Right cardiac atrium (tissue), 5 donors: ENCODE data around the gene BTNL2. TPM values are rescaled to one million over a fixed set of nuclear protein-coding genes. Genes with fewer than 3 reads are reported as not detected.
"Not testable (repeated sequence)": the region's sequence is repeated elsewhere in the genome, so short reads cannot be mapped to it uniquely, and the experiment has no call there.

Source experiments
- ATAC-seq, 2 donors: fragments of 200-7000 bp; cut with Tn5 transposase; one replicate each; pipeline versions ENCODE4 v1.8.0 to v1.9.1; 2020; ENCODE audit warnings: moderate library complexity in 2 of 2, mild to moderate bottlenecking in 1 of 2
- DNase-seq, 3 donors: peaks; one replicate each; pipeline ENCODE4 v3.0.0-alpha.2; 2020
- H3K27ac ChIP-seq: one replicate; pipeline ENCODE4 v1.5.1; 2013; ENCODE audit warnings: mild to moderate bottlenecking, low read length, control low read depth, moderate library complexity
- H3K27me3 ChIP-seq: one replicate; pipeline ENCODE4 v1.6.1; 2013; ENCODE audit not compliant: control insufficient read depth, insufficient read depth
- H3K4me1 ChIP-seq: one replicate; pipeline ENCODE4 v1.6.1; 2013; ENCODE audit warnings: low read length; ENCODE audit not compliant: control insufficient read depth, insufficient read depth
- H3K4me3 ChIP-seq: one replicate; pipeline ENCODE4 v1.5.1; 2013; ENCODE audit warnings: low read length, control low read depth
- H3K9me3 ChIP-seq: one replicate; pipeline ENCODE4 v1.6.1; 2013; ENCODE audit warnings: low read length; ENCODE audit not compliant: control insufficient read depth
- WGBS: extraction: QIAGEN DNeasy Blood & Tissue Kit; methylation state at CpG from one replicate; pipeline ENCODE4 v1.1.7; 2013; 5-methylcytosine and 5-hydroxymethylcytosine counted together
- intact Hi-C, 4 donors: fragments of 100-400 bp; cut with DNase I; formaldehyde crosslinking; loops; one replicate each; pipeline versions ENCODE4 v1.11.0 to v1.14.0; 2022 to 2023
- polyA plus RNA-seq: library from polyadenylated mRNA; stranded (reverse); fragments of 200-250 nt; gene quantifications from one replicate; pipeline ENCODE4 v1.2.3, GENCODE V29; 2013
- total RNA-seq, 4 donors: library from RNA; stranded (reverse); fragmentation: NEBNext Ultra II Directional; extraction: Animal tissue kit (Norgen Biotek cat#: 25700); gene quantifications; one replicate each; pipeline ENCODE4 v1.2.1, GENCODE V29; 2021
- donor health status: healthy with polysubstance abuse.
- donor health status: DM: no; HTN: yes; CAD: no.
- donor health status: DM: no; HTN: no; CAD: no.
- donor health status: DM: no; HTN: yes; CAD: no; lungs with severe emphysema.
- donor health status: DM: yes; HTN: yes; CAD: no.

The BTNL2 gene
- total and polyA plus RNA-seq, 5 donors: not detected

DNA sequence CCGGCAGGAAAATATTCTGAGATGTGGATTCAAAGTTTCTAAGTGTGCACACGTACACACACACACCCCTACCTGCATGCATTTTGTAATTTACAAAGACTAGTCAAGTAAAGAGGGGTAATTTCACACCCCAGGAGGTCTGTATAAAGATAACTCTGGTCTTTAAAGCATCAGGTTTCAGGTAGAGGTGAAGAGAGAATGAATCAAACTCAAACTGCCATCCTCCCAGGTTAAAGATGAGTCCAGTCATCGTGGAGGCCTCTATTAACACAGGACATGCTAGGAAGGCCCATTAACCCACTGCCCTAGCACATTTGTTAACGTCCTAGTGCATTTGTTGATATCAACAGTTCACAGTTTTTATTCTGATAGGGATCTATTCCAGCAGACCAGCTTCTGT is 29.2 kb upstream of the BTNL2 start:
- WGBS: 59% methylated on average over 4 of the region's 4 CpGs
- ATAC-seq (no peak), DNase-seq (no peak)
- Histone ChIP-seq H3K27ac (no peak overlapping the region), H3K4me1 (no peaks in the 10 kb centered on the region), H3K27me3 (no peaks in the 10 kb centered on the region), H3K9me3 (no peaks in the 10 kb centered on the region), H3K4me3 (no peak overlapping the region)
- intact Hi-C loops: no loop called here

DNA sequence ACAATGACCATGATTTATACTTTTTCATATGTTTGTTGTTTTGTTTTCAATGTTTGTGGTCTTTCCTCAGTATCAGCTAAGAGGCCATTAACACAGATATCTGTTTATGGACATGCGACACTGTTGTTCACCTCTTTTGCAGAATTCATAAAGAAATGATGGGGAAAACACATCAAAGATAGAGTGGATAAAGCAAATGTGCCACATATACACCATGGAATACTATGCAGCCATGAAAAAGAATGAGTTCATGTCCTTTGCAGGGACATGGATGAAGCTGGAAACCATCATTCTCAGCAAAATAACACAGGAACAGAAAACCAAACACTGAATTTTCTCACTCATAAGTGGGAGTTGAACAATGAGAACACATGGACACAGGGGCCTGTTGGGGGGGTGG is 27.0 kb upstream of the BTNL2 start:
- DNase-seq, H3K4me3 ChIP-seq, ATAC-seq, H3K27me3 ChIP-seq, H3K4me1 ChIP-seq, H3K27ac ChIP-seq, H3K9me3 ChIP-seq: not testable (repeated sequence)
- intact Hi-C loops: loop anchor here in 3 of 4 donors (5.0 kb wide), 2 partner anchors 263 to 268 kb away; no protein-coding TSS in a partner anchor
- WGBS: 86% methylated on average over 1 of the region's 1 CpG

DNA sequence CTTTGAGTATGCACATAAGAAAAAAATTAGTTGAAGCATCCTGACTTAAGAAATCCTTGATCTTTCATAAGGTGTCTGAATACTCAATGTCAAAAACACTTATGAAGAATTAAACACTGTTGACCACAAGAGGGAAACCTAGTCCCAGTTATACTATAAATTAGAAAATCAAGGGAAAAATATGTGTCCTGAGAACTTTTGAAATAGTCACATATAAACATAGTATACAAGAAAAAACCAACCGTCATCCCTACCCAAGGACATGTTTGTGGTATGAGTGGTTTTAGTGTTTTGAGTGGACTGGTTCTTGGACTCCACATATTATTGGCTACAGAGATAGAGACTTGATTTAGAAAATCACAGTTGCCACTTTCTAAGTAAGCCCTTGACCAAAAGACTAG is 25.1 kb upstream of the BTNL2 start:
- no peaks in the 10 kb centered on the region for H3K4me1 ChIP-seq
- ATAC-seq (no peak), DNase-seq (no peak)
- 3% methylated on average over 1 of the region's 1 CpG for WGBS
- intact Hi-C loops: loop anchor here in 3 of 4 donors (5.0 kb wide), 2 partner anchors 265 to 270 kb away; no protein-coding TSS in a partner anchor
- no peaks in the 10 kb centered on the region for H3K9me3 ChIP-seq
- no peaks in the 10 kb centered on the region for H3K27me3 ChIP-seq
- H3K27ac ChIP-seq: no peak overlapping the region
- no peak overlapping the region for H3K4me3 ChIP-seq

DNA sequence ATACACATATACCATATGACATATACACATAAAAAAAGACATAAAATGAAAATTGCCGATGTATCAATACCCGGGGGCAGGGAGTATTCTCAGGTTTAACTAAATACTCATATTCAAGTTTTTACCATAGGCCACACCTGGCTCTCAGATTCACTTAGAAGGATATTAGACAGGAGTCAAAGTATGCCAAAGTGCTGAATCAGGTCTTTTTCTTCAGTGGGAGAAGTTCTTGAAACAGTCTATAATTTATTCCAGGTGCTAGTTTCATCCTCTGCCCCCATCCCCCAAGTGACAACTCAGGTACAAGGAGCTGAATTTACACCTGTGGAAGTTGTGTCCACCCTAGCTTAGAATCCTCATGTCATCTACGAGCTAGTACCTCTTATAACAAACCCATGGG is 24.2 kb upstream of the BTNL2 start:
- no peak overlapping the region for H3K27ac ChIP-seq
- intact Hi-C loops: loop anchor here in 3 of 4 donors (5.0 kb wide), 2 partner anchors 266 to 271 kb away; no protein-coding TSS in a partner anchor
- H3K9me3 ChIP-seq: no peaks in the 10 kb centered on the region
- H3K4me3 ChIP-seq: no peak overlapping the region
- ATAC-seq: no peak
- DNase-seq: no peak
- no peaks in the 10 kb centered on the region for H3K27me3 ChIP-seq
- H3K4me1 ChIP-seq: no peaks in the 10 kb centered on the region
- WGBS: 65% methylated on average over 3 of the region's 3 CpGs

- Histone ChIP-seq H3K4me3 (no peak overlapping the region), H3K9me3 (no peaks in the 10 kb centered on the region), H3K4me1 (no peaks in the 10 kb centered on the region), H3K27ac (no peak overlapping the region), H3K27me3 (no peaks in the 10 kb centered on the region)
- ATAC-seq (no peak), DNase-seq (no peak)
- intact Hi-C loops: loop anchor here in 3 of 4 donors (5.0 kb wide), 2 partner anchors 267 to 272 kb away; no protein-coding TSS in a partner anchor
- 61% methylated on average over 3 of the region's 3 CpGs for WGBS
These were observed 23.2 kb upstream of the BTNL2 start for GRCh38 chr6:32430179-32430578.

- intact Hi-C loops: no loop called here
These were observed 21.0 kb upstream of the BTNL2 start for GRCh38 chr6:32427934-32428474.

GRCh38 chr6:32427218-32427617 is 20.2 kb upstream of the BTNL2 start:
- H3K9me3 ChIP-seq: no peaks in the 10 kb centered on the region
- peak in 1 of 3 donors; percentile 23 for DNase-seq
- WGBS: 35% methylated on average over 1 of the region's 1 CpG
- no peaks in the 10 kb centered on the region for H3K4me1 ChIP-seq
- no peak overlapping the region for H3K27ac ChIP-seq
- intact Hi-C loops: no loop called here
- H3K4me3 ChIP-seq: no peak overlapping the region
- no peaks in the 10 kb centered on the region for H3K27me3 ChIP-seq
- peak in 1 of 2 donors; percentile 87 for ATAC-seq

More at GRCh38 chr6:32427934-32428474, 21.0 kb upstream of the BTNL2 start:
- DNase-seq (no peak), ATAC-seq (no peak)
- Histone ChIP-seq H3K27me3 (no peaks in the 10 kb centered on the region), H3K27ac (no peak overlapping the region), H3K4me3 (no peak overlapping the region), H3K9me3 (no peaks in the 10 kb centered on the region), H3K4me1 (no peaks in the 10 kb centered on the region)
- WGBS: 92% methylated on average over 4 of the region's 4 CpGs

DNA sequence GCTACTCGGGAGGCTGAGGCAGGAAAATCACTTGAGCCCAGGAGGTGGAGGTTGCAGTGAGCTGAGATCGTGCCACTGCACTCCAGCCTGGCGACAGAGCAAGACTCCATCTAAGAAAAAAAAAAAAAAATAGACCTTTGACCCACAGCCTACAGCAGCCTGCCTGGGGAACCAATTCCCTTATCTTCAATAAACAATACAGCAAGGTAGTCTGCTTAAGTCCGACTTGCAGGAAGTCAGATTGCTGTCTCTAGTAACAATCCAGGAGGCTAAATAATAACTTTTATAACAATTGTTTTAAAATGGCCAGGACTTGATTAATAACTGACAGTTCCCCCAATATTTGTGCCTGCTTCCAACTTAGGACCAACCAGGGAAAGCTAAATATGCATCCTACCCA is 19.4 kb upstream of the BTNL2 start:
- Histone ChIP-seq H3K4me1 (no peaks in the 10 kb centered on the region), H3K27ac (no peak overlapping the region), H3K27me3 (no peaks in the 10 kb centered on the region), H3K9me3 (no peaks in the 10 kb centered on the region), H3K4me3 (no peak overlapping the region)
- WGBS: 69% methylated on average over 4 of the region's 4 CpGs
- DNase-seq (no peak), ATAC-seq (no peak)
- intact Hi-C loops: no loop called here

- no peak for DNase-seq
- H3K4me1 ChIP-seq: no peaks in the 10 kb centered on the region
- intact Hi-C loops: no loop called here
- H3K27ac ChIP-seq: no peak overlapping the region
- no peak overlapping the region for H3K4me3 ChIP-seq
- no peaks in the 10 kb centered on the region for H3K9me3 ChIP-seq
- no peak for ATAC-seq
- peaks cover 5% of the 10 kb centered on the region for H3K27me3 ChIP-seq
- 96% methylated on average over 3 of the region's 3 CpGs for WGBS
These were observed 17.8 kb upstream of the BTNL2 start for GRCh38 chr6:32424589-32425300.

GRCh38 chr6:32416036-32416435 is 9.1 kb upstream of the BTNL2 start:
- Histone ChIP-seq H3K9me3 (no peaks in the 10 kb centered on the region), H3K4me3 (no peak overlapping the region), H3K4me1 (no peaks in the 10 kb centered on the region), H3K27ac (no peak overlapping the region), H3K27me3 (peaks cover 5% of the 10 kb centered on the region)
- intact Hi-C loops: loop anchor here in 2 of 4 donors (5.0 to 10.0 kb wide), 3 partner anchors 289 to 451 kb away; no protein-coding TSS in a partner anchor
- WGBS: 61% methylated on average over 3 of the region's 3 CpGs
- no peak for DNase-seq
- ATAC-seq: peak in 1 of 2 donors; percentile 37

DNA sequence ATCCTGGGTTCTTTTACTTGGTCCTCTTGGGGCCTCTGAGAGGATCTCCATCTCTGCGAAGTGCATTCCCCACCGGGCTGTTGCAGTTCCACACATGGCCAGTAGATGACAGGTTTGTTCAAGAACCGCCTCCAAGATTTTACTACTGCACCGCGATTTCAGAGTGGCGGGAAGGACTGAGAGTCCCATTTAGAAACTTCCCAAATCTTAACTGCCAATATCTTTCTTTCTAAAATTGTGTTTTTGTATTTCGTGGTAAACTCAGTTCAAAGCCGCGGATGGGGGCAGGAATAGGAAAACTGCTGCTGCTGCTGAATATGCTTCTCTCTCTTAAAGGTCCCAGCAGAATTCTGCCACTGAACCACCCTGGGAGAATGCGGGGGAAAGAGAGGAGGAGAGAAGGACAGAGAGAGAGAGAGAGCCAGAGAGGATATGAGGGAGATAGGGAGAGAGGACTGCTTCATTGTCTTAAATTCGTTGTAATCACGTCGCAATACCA is 8.6 kb upstream of the BTNL2 start:
- intact Hi-C loops: loop anchor here in 2 of 4 donors (5.0 to 10.0 kb wide), 3 partner anchors 289 to 452 kb away; no protein-coding TSS in a partner anchor
- peak; percentile 83 to 89 for ATAC-seq
- peaks cover 3% of the 10 kb centered on the region for H3K27me3 ChIP-seq
- WGBS: 5% methylated on average over 13 of the region's 13 CpGs
- no peak overlapping the region for H3K4me3 ChIP-seq
- H3K27ac ChIP-seq: no peak overlapping the region
- H3K9me3 ChIP-seq: no peaks in the 10 kb centered on the region
- peak; percentile 75 to 86 (median 80) for DNase-seq
- H3K4me1 ChIP-seq: no peaks in the 10 kb centered on the region
